ENCODE measurements around the gene SPDEF. TPM values are rescaled to one million over a fixed set of nuclear protein-coding genes. Genes with fewer than 3 reads are reported as not detected.

Gene SPDEF
- total RNA-seq, 2 experiments from 2014 or later, result 0.34 to 0.54 TPM

GRCh38 chr6:34514593-34515472 is 41.3 kb downstream of the SPDEF start:
- TF ChIP-seq CTCF (conservative IDR thresholded peaks at IDR 0.05; ENCODE audit: low read length), result no peak
- TF ChIP-seq EZH2phosphoT487 (IDR thresholded peaks at IDR 0.05; ENCODE audit: borderline replicate concordance, low read depth, low read length), result no peak
- Histone ChIP-seq H2AFZ (ENCODE audit: low read length) (no peak overlapping the region), H4K20me1 (ENCODE audit: insufficient read depth, low read length) (no peaks in the 10 kb centered on the region), H3K4me1 (ENCODE audit: insufficient read depth, low read length, poor library complexity, severe bottlenecking) (peaks cover 6% of the 10 kb centered on the region), H3K27ac (ENCODE audit: low read depth, low read length, poor library complexity, severe bottlenecking) (no peak overlapping the region), H3K36me3 (ENCODE audit: insufficient read depth, low read length) (peaks cover 2% of the 10 kb centered on the region; the same call in 1 of the 2 replicates), H3K4me2 (ENCODE audit: low read length) (no peak overlapping the region), H3K9me3 (ENCODE audit: low read length) (peaks cover 2% of the 10 kb centered on the region; the same call in 1 of the 2 replicates), H3K4me3 (ENCODE audit: low read depth, low read length, poor library complexity, severe bottlenecking) (no peak overlapping the region), H3K9me2 (ENCODE audit: insufficient read depth, low read length) (no peaks in the 10 kb centered on the region), H3K79me2 (ENCODE audit: insufficient read depth, low read depth, low read length) (peaks cover 5% of the 10 kb centered on the region; the same call in 1 of the 2 replicates)
- DNase-seq (ENCODE audit: low spot score), result no peak
- BruUV-seq (replicated peaks), result no TSS peak
- intact Hi-C loops (cut with micrococcal nuclease; ENCODE audit: unreplicated experiment), result no loop called here
- ChIA-PET POLR2A (no interaction called here), CTCF (ENCODE audit: unreplicated experiment) (no interaction called here)

DNA sequence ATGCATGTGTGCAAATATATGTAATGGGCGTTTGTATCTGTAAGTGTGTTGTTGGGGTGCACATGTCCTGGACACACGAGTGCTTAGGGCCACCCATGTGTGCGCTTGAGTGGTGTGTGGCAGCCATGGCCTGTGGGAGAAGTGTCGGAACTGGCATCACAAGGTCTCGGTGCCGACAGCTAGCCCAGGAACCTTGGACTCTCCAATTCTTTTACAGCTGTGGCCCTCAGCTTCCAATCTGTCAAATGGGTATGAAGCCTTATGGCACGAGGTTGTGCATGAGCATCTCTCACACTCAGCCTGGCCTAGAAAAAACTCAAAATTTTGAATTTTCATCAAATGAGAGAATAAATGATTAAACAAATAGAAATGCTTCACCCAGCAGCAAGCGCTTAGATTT is 42.0 kb downstream of the SPDEF start:
- H3K9me3 ChIP-seq (ENCODE audit: low read length), result peaks cover 9% of the 10 kb centered on the region
- BruUV-seq (replicated peaks), result no TSS peak
- no peaks in the 10 kb centered on the region for H4K20me1 ChIP-seq (ENCODE audit: insufficient read depth, low read length)
- intact Hi-C loops (cut with micrococcal nuclease; ENCODE audit: unreplicated experiment), result no loop called here
- H3K4me3 ChIP-seq (ENCODE audit: low read depth, low read length, poor library complexity, severe bottlenecking), result no peak overlapping the region
- no peak overlapping the region for H2AFZ ChIP-seq (ENCODE audit: low read length)
- H3K27ac ChIP-seq (ENCODE audit: low read depth, low read length, poor library complexity, severe bottlenecking), result no peak overlapping the region
- TF ChIP-seq CTCF (conservative IDR thresholded peaks at IDR 0.05; ENCODE audit: low read length) (no peak), EZH2phosphoT487 (IDR thresholded peaks at IDR 0.05; ENCODE audit: borderline replicate concordance, low read depth, low read length) (no peak)
- H3K9me2 ChIP-seq (ENCODE audit: insufficient read depth, low read length), result no peaks in the 10 kb centered on the region
- ChIA-PET POLR2A (no interaction called here), CTCF (ENCODE audit: unreplicated experiment) (no interaction called here)
- peaks cover 8% of the 10 kb centered on the region for H3K36me3 ChIP-seq (ENCODE audit: insufficient read depth, low read length)
- DNase-seq (ENCODE audit: low spot score), result no peak
- H3K4me1 ChIP-seq (ENCODE audit: insufficient read depth, low read length, poor library complexity, severe bottlenecking), result peaks cover 6% of the 10 kb centered on the region
- H3K4me2 ChIP-seq (ENCODE audit: low read length), result no peak overlapping the region
- peaks cover 12% of the 10 kb centered on the region for H3K79me2 ChIP-seq (ENCODE audit: insufficient read depth, low read depth, low read length)

GRCh38 chr6:34513646-34514045 is 42.5 kb downstream of the SPDEF start:
- no peak for DNase-seq (ENCODE audit: low spot score)
- BruUV-seq (replicated peaks), result no TSS peak

More at GRCh38 chr6:34513646-34514045, 42.5 kb downstream of the SPDEF start:
- Histone ChIP-seq H3K4me3 (ENCODE audit: low read depth, low read length, poor library complexity, severe bottlenecking) (no peak overlapping the region), H2AFZ (ENCODE audit: low read length) (no peak overlapping the region), H3K9me3 (ENCODE audit: low read length) (peaks cover 13% of the 10 kb centered on the region), H3K36me3 (ENCODE audit: insufficient read depth, low read length) (peaks cover 13% of the 10 kb centered on the region), H3K9me2 (ENCODE audit: insufficient read depth, low read length) (no peaks in the 10 kb centered on the region), H3K4me1 (ENCODE audit: insufficient read depth, low read length, poor library complexity, severe bottlenecking) (peaks cover 6% of the 10 kb centered on the region), H3K79me2 (ENCODE audit: insufficient read depth, low read depth, low read length) (peaks cover 16% of the 10 kb centered on the region), H4K20me1 (ENCODE audit: insufficient read depth, low read length) (no peaks in the 10 kb centered on the region), H3K4me2 (ENCODE audit: low read length) (no peak overlapping the region), H3K27ac (ENCODE audit: low read depth, low read length, poor library complexity, severe bottlenecking) (no peak overlapping the region)
- intact Hi-C loops (cut with micrococcal nuclease; ENCODE audit: unreplicated experiment), result no loop called here
- no peak for TF ChIP-seq CTCF (conservative IDR thresholded peaks at IDR 0.05; ENCODE audit: low read length)
- no peak for TF ChIP-seq EZH2phosphoT487 (IDR thresholded peaks at IDR 0.05; ENCODE audit: borderline replicate concordance, low read depth, low read length)
- POLR2A ChIA-PET, result no interaction called here
- CTCF ChIA-PET (ENCODE audit: unreplicated experiment), result no interaction called here
